ENCODE results near the gene PRR12. TPM values are rescaled to one million over a fixed set of nuclear protein-coding genes. Genes with fewer than 3 reads are reported as not detected.

Gene PRR12
- total RNA-seq, 2 experiments from 2014 or later = 33.0 to 36.2 TPM

DNA sequence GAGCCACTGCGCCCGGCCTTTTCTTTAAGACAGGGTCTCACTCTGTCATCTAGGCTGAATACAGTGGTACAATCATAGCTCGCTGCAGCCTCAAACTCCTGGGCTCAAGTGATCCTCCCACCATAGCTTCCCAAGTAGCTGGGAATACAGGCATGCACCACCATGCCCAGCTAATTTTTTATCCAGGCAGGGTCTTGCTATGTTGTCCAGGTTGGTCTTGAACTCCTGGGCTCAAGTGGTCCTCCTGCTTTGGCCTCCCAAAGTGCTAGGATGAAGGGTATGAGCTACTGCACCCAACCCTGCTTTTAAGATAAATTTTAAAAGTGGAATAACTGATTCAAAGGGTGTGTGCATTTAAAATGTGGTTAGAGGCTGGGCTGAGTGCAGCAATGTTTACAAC, 24.7 kb upstream of the PRR12 start:
- no peaks in the 10 kb centered on the region for H3K9me3 Mint-ChIP-seq
- H3K27ac Mint-ChIP-seq = peak overlapping the region; percentile 99
- peaks cover 85% of the 10 kb centered on the region for H3K4me1 Mint-ChIP-seq
- ChIA-PET POLR2A (interaction anchor here (1.1 to 6.8 kb wide), 7 partner anchors 7 to 70 kb away, joined by 3 to 75 read pairs (median 4); partner anchors contain the start of genes RCN3 and RPS11), CTCF (interaction anchor here (0.9 to 11.6 kb wide), 7 partner anchors 8 to 63 kb away, joined by 3 to 297 read pairs (median 3); no protein-coding TSS in a partner anchor)
- no peak for DNase-seq
- H3K27me3 Mint-ChIP-seq = no peaks in the 10 kb centered on the region
- H3K4me3 Mint-ChIP-seq = no peak overlapping the region
- H3K36me3 Mint-ChIP-seq (ENCODE audit: low read depth) = peaks cover 28% of the 10 kb centered on the region

DNA sequence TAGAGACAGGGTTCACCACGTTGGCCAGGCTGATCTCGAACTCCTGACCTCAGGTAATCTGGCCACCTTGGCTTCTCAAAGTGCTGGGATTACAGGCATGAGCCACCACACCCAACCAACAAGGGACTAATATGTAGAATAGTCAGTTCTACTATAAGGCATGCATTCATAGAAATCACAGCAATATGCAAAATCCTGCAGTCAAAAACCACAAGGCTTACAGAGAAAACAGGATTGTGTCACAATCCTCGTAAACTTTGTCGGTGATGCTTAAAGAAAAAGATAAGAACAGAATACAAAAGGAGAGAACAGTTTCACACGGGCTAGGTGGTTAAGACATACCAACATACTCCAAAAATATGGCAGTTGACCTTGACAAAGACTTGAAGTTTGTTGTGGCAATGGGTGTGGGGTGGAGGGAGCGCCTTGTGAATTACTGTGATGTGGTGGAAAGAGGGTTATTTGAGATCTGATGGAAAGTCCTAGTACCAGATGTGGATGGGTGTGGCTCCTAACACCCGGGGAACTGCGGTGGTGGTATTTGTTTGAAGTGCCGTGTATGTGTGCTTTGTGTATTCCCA, 23.0 kb upstream of the PRR12 start:
- POLR2A ChIA-PET = interaction anchor here (0.7 to 6.8 kb wide), 10 partner anchors 9 to 94 kb away, joined by 3 to 75 read pairs (median 15); partner anchors contain the start of gene FLT3LG
- DNase-seq = peak; percentile 82
- CTCF ChIA-PET = interaction anchor here (1.6 to 11.6 kb wide), 6 partner anchors 8 to 61 kb away, joined by 4 to 297 read pairs (median 65); partner anchors contain the start of genes NOSIP and PRRG2
- Mint-ChIP-seq H3K36me3 (ENCODE audit: low read depth) (peaks cover 28% of the 10 kb centered on the region), H3K27ac (peak overlapping the region; percentile 99), H3K27me3 (no peaks in the 10 kb centered on the region), H3K4me3 (peak overlapping the region; percentile 35), H3K9me3 (no peaks in the 10 kb centered on the region), H3K4me1 (peaks cover 77% of the 10 kb centered on the region)

DNA sequence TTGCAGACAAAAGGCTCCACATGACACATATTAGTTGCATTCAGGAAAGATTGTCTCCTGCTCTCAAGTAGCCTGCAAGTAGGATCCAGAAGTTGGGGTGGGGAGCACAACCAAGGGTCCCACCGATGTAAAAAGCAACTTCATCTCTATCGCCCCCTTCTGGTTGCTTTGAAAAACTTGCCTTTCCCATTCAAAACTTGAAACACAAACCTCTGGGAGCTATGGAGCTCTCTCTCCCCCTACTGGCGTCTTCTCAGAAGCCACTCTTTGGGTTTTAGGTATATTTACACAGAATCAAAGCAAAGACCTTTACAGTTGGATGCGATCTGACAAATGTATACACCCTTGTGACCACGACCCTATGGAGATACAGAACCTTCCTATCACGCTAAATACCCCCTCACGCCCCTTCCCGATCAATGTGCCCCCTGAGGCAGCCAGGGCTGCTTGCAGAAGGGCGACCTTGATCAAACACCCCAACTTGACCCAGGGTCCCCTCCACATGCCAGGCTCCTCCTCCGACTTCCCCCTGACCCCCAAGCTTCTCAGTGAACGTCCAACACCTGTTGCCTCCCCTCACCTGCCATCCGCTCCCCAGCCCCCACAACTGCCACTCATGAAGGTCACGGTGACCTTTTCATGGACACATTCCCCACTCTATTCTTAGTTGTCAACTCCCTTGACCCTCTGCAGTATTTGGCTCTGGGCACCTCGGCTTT, 20.7 kb upstream of the PRR12 start:
- ChIA-PET POLR2A (interaction anchor here (0.6 to 6.8 kb wide), 19 partner anchors 8 to 357 kb away, joined by 3 to 75 read pairs (median 6); partner anchors contain the start of genes FLT3LG, NOSIP, PRMT1 and PRR12), CTCF (interaction anchor here (0.6 to 11.6 kb wide), 27 partner anchors 10 to 566 kb away, joined by 3 to 297 read pairs (median 6); partner anchors contain the start of genes BCL2L12, FCGRT, FLT3LG and IRF3)
- peaks cover 72% of the 10 kb centered on the region for H3K4me1 Mint-ChIP-seq
- no peaks in the 10 kb centered on the region for H3K9me3 Mint-ChIP-seq
- peaks cover 24% of the 10 kb centered on the region for H3K36me3 Mint-ChIP-seq (ENCODE audit: low read depth)
- peak overlapping the region; percentile 99 for H3K27ac Mint-ChIP-seq
- H3K4me3 Mint-ChIP-seq = peak overlapping the region; percentile 48
- H3K27me3 Mint-ChIP-seq = no peaks in the 10 kb centered on the region
- DNase-seq = peak; percentile 81

DNA sequence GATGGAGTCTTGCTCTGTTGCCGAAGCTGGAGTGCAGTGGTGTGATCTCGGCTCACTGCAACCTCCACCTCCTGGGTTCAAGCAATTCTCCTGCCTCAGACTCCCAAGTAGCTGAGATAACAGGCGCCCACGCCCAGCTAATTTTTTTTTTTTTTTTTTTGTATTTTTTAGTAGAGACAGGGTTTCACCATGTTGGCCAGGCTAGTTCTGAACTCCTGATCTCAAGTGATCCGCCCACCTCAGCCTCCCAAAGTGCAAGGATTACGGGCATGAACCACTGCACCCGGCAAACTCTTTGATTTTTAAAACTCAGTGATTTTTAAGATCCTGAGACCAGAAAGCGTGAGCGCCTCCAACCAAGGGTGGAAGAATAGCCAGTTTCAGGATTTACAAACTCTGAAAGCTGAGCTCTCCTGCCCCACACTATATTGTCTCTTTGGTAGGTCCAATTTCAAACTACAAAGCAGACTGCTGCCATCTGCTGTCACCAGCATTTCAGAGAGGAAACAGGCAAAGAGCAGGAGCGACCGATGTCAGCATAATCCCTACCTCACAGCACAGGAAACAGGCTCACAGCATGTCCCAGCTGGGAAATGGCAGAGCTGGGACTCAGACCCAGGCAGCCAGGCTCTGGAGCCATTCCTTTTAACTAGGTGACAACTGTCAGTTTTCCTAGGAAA, 19.8 kb upstream of the PRR12 start:
- H3K27me3 Mint-ChIP-seq = no peaks in the 10 kb centered on the region
- peaks cover 22% of the 10 kb centered on the region for H3K36me3 Mint-ChIP-seq (ENCODE audit: low read depth)
- H3K9me3 Mint-ChIP-seq = no peaks in the 10 kb centered on the region
- peaks cover 64% of the 10 kb centered on the region for H3K4me1 Mint-ChIP-seq
- ChIA-PET POLR2A (interaction anchor here (0.6 to 6.8 kb wide), 16 partner anchors 8 to 356 kb away, joined by 3 to 75 read pairs (median 8); partner anchors contain the start of genes NOSIP, PRMT1, RCN3 and RPL13A), CTCF (interaction anchor here (0.6 to 11.6 kb wide), 26 partner anchors 9 to 179 kb away, joined by 3 to 297 read pairs (median 6); partner anchors contain the start of genes FCGRT, FLT3LG, NOSIP and PRMT1)
- H3K4me3 Mint-ChIP-seq = no peak overlapping the region
- peak; percentile 63 for DNase-seq
- H3K27ac Mint-ChIP-seq = peak overlapping the region; percentile 48

DNA sequence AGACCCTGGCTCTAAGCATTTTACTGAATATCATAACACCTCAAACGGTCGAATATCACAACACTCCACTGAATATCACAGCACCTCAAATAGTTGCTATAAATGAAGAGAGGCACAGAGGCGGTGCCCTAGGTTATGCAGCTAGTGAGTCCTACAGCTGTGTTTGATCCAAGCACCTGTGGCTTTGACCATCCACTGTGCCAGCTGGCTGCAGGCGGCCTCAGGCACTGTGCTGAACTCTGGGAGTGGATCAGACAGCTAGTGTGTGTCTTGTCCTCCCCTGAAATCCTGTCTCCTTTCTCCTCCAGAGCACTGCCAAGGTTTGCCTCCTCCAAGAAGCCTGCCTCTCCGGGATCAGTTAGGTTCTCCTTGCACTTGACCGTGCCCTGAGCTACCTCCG, 18.0 kb upstream of the PRR12 start:
- Mint-ChIP-seq H3K27ac (peak overlapping the region; percentile 58), H3K27me3 (no peaks in the 10 kb centered on the region), H3K36me3 (ENCODE audit: low read depth) (peaks cover 29% of the 10 kb centered on the region), H3K4me3 (no peak overlapping the region), H3K9me3 (no peaks in the 10 kb centered on the region), H3K4me1 (peaks cover 58% of the 10 kb centered on the region)
- ChIA-PET POLR2A (interaction anchor here (1.1 to 2.9 kb wide), 3 partner anchors 27 to 104 kb away, joined by 3 to 13 read pairs (median 3); partner anchors contain the start of gene PRMT1), CTCF (interaction anchor here (0.7 to 11.6 kb wide), 4 partner anchors 23 to 102 kb away, joined by 4 to 297 read pairs (median 130); no protein-coding TSS in a partner anchor)
- DNase-seq = no peak

DNA sequence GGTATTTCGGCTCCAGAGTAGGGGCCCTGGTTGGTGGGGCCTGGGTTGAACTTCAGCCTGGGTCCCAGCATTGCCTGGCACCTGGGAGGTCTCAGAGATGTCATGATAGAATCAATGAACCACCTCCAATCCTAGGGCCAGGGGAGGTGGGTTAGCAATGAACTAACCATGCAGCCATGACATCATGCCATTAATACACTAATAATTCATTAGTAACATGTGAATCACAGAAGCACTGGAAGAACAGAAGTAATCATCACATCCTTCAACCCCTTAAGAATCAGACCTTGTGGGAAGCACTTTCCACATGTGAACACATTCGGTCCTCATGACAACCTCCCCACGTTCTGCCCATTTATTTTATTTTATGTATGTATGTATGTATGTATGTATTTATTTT, 17.6 kb upstream of the PRR12 start:
- CTCF ChIA-PET = interaction anchor here (0.7 to 11.6 kb wide), 4 partner anchors 23 to 101 kb away, joined by 4 to 297 read pairs (median 130); no protein-coding TSS in a partner anchor
- DNase-seq = no peak
- H3K36me3 Mint-ChIP-seq (ENCODE audit: low read depth) = peaks cover 29% of the 10 kb centered on the region
- H3K4me1 Mint-ChIP-seq = peaks cover 58% of the 10 kb centered on the region
- H3K27ac Mint-ChIP-seq = peak overlapping the region; percentile 58
- no peak overlapping the region for H3K4me3 Mint-ChIP-seq
- no peaks in the 10 kb centered on the region for H3K27me3 Mint-ChIP-seq
- no peaks in the 10 kb centered on the region for H3K9me3 Mint-ChIP-seq
- POLR2A ChIA-PET = interaction anchor here (1.4 to 2.9 kb wide), 2 partner anchors 70 to 104 kb away, joined by 3 to 13 read pairs; partner anchors contain the start of gene PRMT1

DNA sequence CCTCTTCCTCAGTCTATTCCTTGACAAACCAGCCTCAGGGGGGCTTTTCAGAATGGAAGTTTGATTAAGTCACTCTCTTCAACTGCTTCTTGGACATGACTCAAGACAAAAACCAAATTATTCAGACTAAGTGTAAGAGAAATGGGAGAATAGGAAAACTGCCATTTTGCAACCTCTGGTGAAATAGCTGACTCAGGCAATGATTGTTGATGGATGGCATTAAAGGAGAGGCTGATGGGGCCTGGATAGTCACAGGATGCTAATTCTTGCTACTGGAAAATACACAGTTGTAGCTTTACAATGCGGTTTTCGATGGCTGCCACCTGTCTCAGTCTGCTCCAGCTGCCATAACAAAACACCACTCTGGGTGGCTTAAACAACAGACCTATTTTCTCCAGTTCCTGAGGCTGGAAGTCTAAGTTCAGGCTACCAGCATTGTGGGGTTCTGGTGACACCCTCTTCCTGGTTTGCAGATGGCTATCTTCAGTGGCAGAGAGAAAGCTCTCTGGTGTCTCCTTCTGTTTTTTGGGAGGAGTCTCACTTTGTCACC, 16.7 kb upstream of the PRR12 start:
- CTCF ChIA-PET = interaction anchor here (0.5 to 7.1 kb wide), 5 partner anchors 28 to 107 kb away, joined by 3 to 255 read pairs (median 4); no protein-coding TSS in a partner anchor
- H3K9me3 Mint-ChIP-seq = no peaks in the 10 kb centered on the region
- peaks cover 59% of the 10 kb centered on the region for H3K4me1 Mint-ChIP-seq
- POLR2A ChIA-PET = interaction anchor here (1.3 to 1.4 kb wide), 2 partner anchors 40 to 99 kb away, joined by 3 to 4 read pairs; no protein-coding TSS in a partner anchor
- H3K27me3 Mint-ChIP-seq = no peaks in the 10 kb centered on the region
- H3K27ac Mint-ChIP-seq = no peak overlapping the region
- H3K4me3 Mint-ChIP-seq = no peak overlapping the region
- peaks cover 33% of the 10 kb centered on the region for H3K36me3 Mint-ChIP-seq (ENCODE audit: low read depth)
- DNase-seq = no peak

DNA sequence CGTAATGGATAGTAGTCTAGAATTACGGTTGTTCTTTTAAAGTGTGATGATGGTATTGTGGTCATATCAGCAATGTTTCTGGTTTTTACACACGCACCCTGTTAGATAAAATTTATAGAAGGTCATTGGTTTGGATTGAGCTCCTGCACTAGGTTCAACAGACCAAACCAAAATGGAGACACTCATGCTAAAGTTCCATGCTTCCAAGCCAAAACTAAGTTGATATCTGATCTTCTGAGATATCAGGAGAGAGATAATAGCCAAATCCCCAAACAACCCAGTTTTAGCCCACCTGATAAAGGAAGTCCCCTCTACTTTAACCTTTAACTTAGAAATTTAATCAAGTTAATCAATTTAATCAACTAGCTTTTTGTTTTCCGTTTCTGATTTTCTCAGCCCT, 11.8 kb upstream of the PRR12 start:
- ChIA-PET POLR2A (interaction anchor here (0.7 to 3.5 kb wide), 20 partner anchors 9 to 583 kb away, joined by 3 to 38 read pairs (median 4); partner anchors contain the start of genes PRMT1, PRR12, RPL13A and RPS11), CTCF (interaction anchor here (0.6 to 3.7 kb wide), 17 partner anchors 9 to 492 kb away, joined by 3 to 28 read pairs (median 4); partner anchors contain the start of genes PRMT1, PRR12, RRAS and SCAF1)
- peaks cover 39% of the 10 kb centered on the region for H3K4me1 Mint-ChIP-seq
- H3K27me3 Mint-ChIP-seq = no peaks in the 10 kb centered on the region
- peaks cover 20% of the 10 kb centered on the region for H3K36me3 Mint-ChIP-seq (ENCODE audit: low read depth)
- no peak for DNase-seq
- no peaks in the 10 kb centered on the region for H3K9me3 Mint-ChIP-seq
- peak overlapping the region; percentile 89 for H3K4me3 Mint-ChIP-seq
- peak overlapping the region; percentile 31 for H3K27ac Mint-ChIP-seq

DNA sequence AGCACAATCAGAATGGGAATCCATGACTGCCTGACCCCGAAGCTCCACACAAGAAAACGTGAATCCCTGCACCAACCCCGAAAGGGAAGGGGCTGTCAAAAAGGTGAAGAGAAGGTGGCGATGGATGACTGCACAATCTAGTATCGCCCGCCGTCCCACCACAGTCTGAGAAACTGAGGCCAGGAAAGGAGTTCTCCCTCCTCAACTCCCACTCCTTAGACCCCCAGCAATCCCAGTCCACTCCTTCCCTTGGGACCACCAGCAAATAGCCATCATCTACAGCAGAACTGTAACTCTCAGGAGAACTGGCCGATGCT, 11.1 kb upstream of the PRR12 start:
- no peaks in the 10 kb centered on the region for H3K9me3 Mint-ChIP-seq
- H3K4me3 Mint-ChIP-seq = peak overlapping the region; percentile 89
- H3K27ac Mint-ChIP-seq = peak overlapping the region; percentile 82
- H3K27me3 Mint-ChIP-seq = no peaks in the 10 kb centered on the region
- ChIA-PET POLR2A (interaction anchor here (0.9 to 3.5 kb wide), 25 partner anchors 10 to 104 kb away, joined by 3 to 38 read pairs (median 4); partner anchors contain the start of genes PRMT1, PRR12, RPL13A and RPS11), CTCF (interaction anchor here (0.6 to 3.7 kb wide), 19 partner anchors 9 to 493 kb away, joined by 3 to 28 read pairs (median 4); partner anchors contain the start of genes PRMT1, PRR12, RRAS and SCAF1)
- no peak for DNase-seq
- peaks cover 35% of the 10 kb centered on the region for H3K4me1 Mint-ChIP-seq
- peaks cover 17% of the 10 kb centered on the region for H3K36me3 Mint-ChIP-seq (ENCODE audit: low read depth)

DNA sequence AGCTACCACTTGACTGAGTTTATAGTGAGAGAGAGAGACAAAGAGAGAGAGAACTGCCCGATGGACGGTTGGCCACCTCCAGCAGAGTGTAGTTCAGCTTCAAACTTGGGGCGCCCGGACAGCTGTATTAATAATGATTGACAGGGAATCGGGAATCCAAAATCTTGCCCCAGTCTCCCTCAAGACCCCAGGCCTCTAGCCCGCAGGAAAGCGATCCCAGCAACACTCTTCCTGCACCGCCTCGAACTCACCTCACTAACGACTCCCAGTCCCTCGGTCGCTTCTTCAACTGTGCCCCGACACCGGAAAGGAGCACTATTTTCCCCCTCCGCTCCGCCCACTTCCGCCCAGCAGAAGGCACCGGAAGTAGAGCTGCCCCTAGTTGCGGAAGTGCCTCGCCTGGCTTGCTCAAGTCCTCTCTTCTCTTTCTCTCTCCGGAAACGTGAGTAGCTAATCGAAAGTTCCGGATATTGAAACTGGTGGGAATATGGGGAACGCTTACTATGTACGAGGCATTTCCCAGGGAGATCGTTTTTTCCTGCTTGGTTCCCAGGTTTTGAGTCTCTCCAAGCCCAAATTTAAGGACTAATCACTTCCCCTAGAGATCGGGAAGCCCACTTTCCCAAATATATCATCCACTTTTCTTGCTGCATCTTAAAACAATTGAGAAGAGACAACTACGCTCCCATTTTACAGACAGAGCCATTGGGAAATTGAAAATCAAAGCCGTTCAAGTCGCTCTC, 10.5 kb upstream of the PRR12 start, which contains the start of gene NOSIP:
Gene NOSIP (minus strand): TSS at position 293 of the 743 bp plus-strand sequence. CDS start 19,865 bp downstream, outside the sequence.
- no peaks in the 10 kb centered on the region for H3K27me3 Mint-ChIP-seq
- H3K9me3 Mint-ChIP-seq = no peaks in the 10 kb centered on the region
- ChIA-PET CTCF (interaction anchor here (0.7 to 3.7 kb wide), 17 partner anchors 9 to 107 kb away, joined by 3 to 28 read pairs (median 4); partner anchors contain the start of genes PRMT1, PRR12, RRAS and SCAF1), POLR2A (interaction anchor here (0.6 to 3.5 kb wide), 26 partner anchors 9 to 111 kb away, joined by 3 to 38 read pairs (median 4); partner anchors contain the start of genes PRMT1, PRR12, RPL13A and RPS11)
- peaks cover 14% of the 10 kb centered on the region for H3K36me3 Mint-ChIP-seq (ENCODE audit: low read depth)
- H3K27ac Mint-ChIP-seq = peak within 1 kb of the TSS; percentile 82
- H3K4me3 Mint-ChIP-seq = peak within 1 kb of the TSS; percentile 89
- peak; percentile 98 for DNase-seq
- H3K4me1 Mint-ChIP-seq = peaks cover 33% of the 10 kb centered on the region

Measured in activated CD4-positive, alpha-beta memory T cell treated with anti-CD3 and anti-CD28 coated beads, Interleukin-2, amount 10 ng/mL, durations not matched to agents 7 days and 5 days (primary cell).